Measurements from ENCODE around the gene PPP5C. TPM values are rescaled to one million over a fixed set of nuclear protein-coding genes. Genes with fewer than 3 reads are reported as not detected.
"Not testable (repeated sequence)": the region's sequence is repeated elsewhere in the genome, so short reads cannot be mapped to it uniquely, and the experiment has no call there.

The PPP5C gene
- total RNA-seq, 5 donors from 2014 or later (not counting 1 experiment from before 2014, with no cell fraction given) = 40.3 to 59.7 (median 42.8) TPM

GRCh38 chr19:46317339-46317738 lies 29.5 kb upstream of the PPP5C start:
- ATAC-seq (replicated peaks in 1 of 4) = no peak
- ChIA-PET POLR2A (no interaction called here), CTCF (no interaction called here)
- Mint-ChIP-seq H3K27me3 (no peaks in the 10 kb centered on the region), H3K36me3 (no peaks in the 10 kb centered on the region), H3K4me3 (no peak overlapping the region), H3K4me1 (no peaks in the 10 kb centered on the region), H3K27ac (no peak overlapping the region), H3K9me3 (peaks cover 0 to 2% (median 0%) of the 10 kb centered on the region in 3 donors)
- no peak for DNase-seq
- 44% methylated on average over 2 of the region's 2 CpGs for WGBS (ENCODE audit: insufficient coverage)
- no peak overlapping the region for H3K27ac ChIP-seq (ENCODE audit: low read length)
- peaks cover 0 to 9% of the 10 kb centered on the region in 2 experiments for H3K27me3 ChIP-seq (replicated peaks in 1 of 2; ENCODE audit: control insufficient read depth in 2 of 2, extremely low read depth in 1 of 2, insufficient read depth in 2 of 2, low read length in 1 of 2)
- no peaks in the 10 kb centered on the region for H3K9me3 ChIP-seq
- H3K36me3 ChIP-seq (ENCODE audit: control insufficient read depth in 2 of 2, extremely low read depth in 1 of 2, insufficient read depth in 1 of 2, low read length in 1 of 2) = no peaks in the 10 kb centered on the region
- no peaks in the 10 kb centered on the region for H3K4me1 ChIP-seq (ENCODE audit: control insufficient read depth in 1 of 2, extremely low read depth in 1 of 2, insufficient read depth in 2 of 2, low read length in 2 of 2)
- no peak overlapping the region for H3K4me3 ChIP-seq (ENCODE audit: control insufficient read depth in 1 of 2, extremely low read depth in 1 of 2, low read length in 1 of 2)

- Mint-ChIP-seq H3K36me3 (no peaks in the 10 kb centered on the region), H3K4me3 (no peak overlapping the region), H3K4me1 (no peaks in the 10 kb centered on the region), H3K9me3 (peaks cover 0 to 2% (median 0%) of the 10 kb centered on the region in 3 donors), H3K27me3 (no peaks in the 10 kb centered on the region), H3K27ac (no peak overlapping the region)
- Histone ChIP-seq H3K27me3 (replicated peaks in 1 of 2; ENCODE audit: control insufficient read depth in 2 of 2, extremely low read depth in 1 of 2, insufficient read depth in 2 of 2, low read length in 1 of 2) (peaks cover 0 to 6% of the 10 kb centered on the region in 2 experiments), H3K4me3 (ENCODE audit: control insufficient read depth in 1 of 2, extremely low read depth in 1 of 2, low read length in 1 of 2) (no peak overlapping the region), H3K4me1 (ENCODE audit: control insufficient read depth in 1 of 2, extremely low read depth in 1 of 2, insufficient read depth in 2 of 2, low read length in 2 of 2) (no peaks in the 10 kb centered on the region), H3K36me3 (ENCODE audit: control insufficient read depth in 2 of 2, extremely low read depth in 1 of 2, insufficient read depth in 1 of 2, low read length in 1 of 2) (no peaks in the 10 kb centered on the region), H3K27ac (ENCODE audit: low read length) (no peak overlapping the region), H3K9me3 (no peaks in the 10 kb centered on the region)
- ATAC-seq (replicated peaks in 1 of 4) (no peak), DNase-seq (no peak)
- 88% methylated on average over 5 of the region's 6 CpGs for WGBS (ENCODE audit: insufficient coverage)
- ChIA-PET POLR2A (no interaction called here), CTCF (no interaction called here)
Observed at GRCh38 chr19:46319613-46320012, 27.3 kb upstream of the PPP5C start.

- CTCF ChIA-PET = no interaction called here
Observed at GRCh38 chr19:46320559-46320958, 26.3 kb upstream of the PPP5C start.

GRCh38 chr19:46321653-46322052 lies 25.2 kb upstream of the PPP5C start:
- DNase-seq (no peak), ATAC-seq (replicated peaks in 1 of 4) (no peak)
- H3K27ac ChIP-seq (ENCODE audit: low read length) = no peak overlapping the region
- H3K4me1 ChIP-seq (ENCODE audit: control insufficient read depth in 1 of 2, extremely low read depth in 1 of 2, insufficient read depth in 2 of 2, low read length in 2 of 2) = no peaks in the 10 kb centered on the region
- H3K36me3 ChIP-seq (ENCODE audit: control insufficient read depth in 2 of 2, extremely low read depth in 1 of 2, insufficient read depth in 1 of 2, low read length in 1 of 2) = no peaks in the 10 kb centered on the region
- WGBS (ENCODE audit: insufficient coverage) = 93% methylated on average over 12 of the region's 12 CpGs
- ChIA-PET POLR2A (no interaction called here), CTCF (no interaction called here)
- Mint-ChIP-seq H3K27me3 (peaks cover 0 to 2% of the 10 kb centered on the region in 2 donors), H3K9me3 (peaks cover 6 to 13% (median 7%) of the 10 kb centered on the region in 3 donors), H3K36me3 (peaks cover 12% of the 10 kb centered on the region), H3K27ac (no peak overlapping the region), H3K4me3 (no peak overlapping the region), H3K4me1 (no peaks in the 10 kb centered on the region)
- no peak overlapping the region for H3K4me3 ChIP-seq (ENCODE audit: control insufficient read depth in 1 of 2, extremely low read depth in 1 of 2, low read length in 1 of 2)
- no peaks in the 10 kb centered on the region for H3K9me3 ChIP-seq
- peaks cover 0 to 6% of the 10 kb centered on the region in 2 experiments for H3K27me3 ChIP-seq (replicated peaks in 1 of 2; ENCODE audit: control insufficient read depth in 2 of 2, extremely low read depth in 1 of 2, insufficient read depth in 2 of 2, low read length in 1 of 2)

More at GRCh38 chr19:46320559-46320958, 26.3 kb upstream of the PPP5C start:
- Mint-ChIP-seq H3K27ac (no peak overlapping the region), H3K9me3 (peaks cover 2 to 3% (median 2%) of the 10 kb centered on the region in 3 donors), H3K36me3 (peaks cover 3% of the 10 kb centered on the region), H3K4me3 (no peak overlapping the region), H3K27me3 (peaks cover 0 to 2% of the 10 kb centered on the region in 2 donors), H3K4me1 (no peaks in the 10 kb centered on the region)
- H3K4me3 ChIP-seq (ENCODE audit: control insufficient read depth in 1 of 2, extremely low read depth in 1 of 2, low read length in 1 of 2) = no peak overlapping the region
- no peaks in the 10 kb centered on the region for H3K9me3 ChIP-seq
- H3K36me3 ChIP-seq (ENCODE audit: control insufficient read depth in 2 of 2, extremely low read depth in 1 of 2, insufficient read depth in 1 of 2, low read length in 1 of 2) = no peaks in the 10 kb centered on the region
- ATAC-seq (replicated peaks in 1 of 4) (no peak), DNase-seq (no peak)
- POLR2A ChIA-PET = no interaction called here
- no peaks in the 10 kb centered on the region for H3K4me1 ChIP-seq (ENCODE audit: control insufficient read depth in 1 of 2, extremely low read depth in 1 of 2, insufficient read depth in 2 of 2, low read length in 2 of 2)
- peaks cover 0 to 6% of the 10 kb centered on the region in 2 experiments for H3K27me3 ChIP-seq (replicated peaks in 1 of 2; ENCODE audit: control insufficient read depth in 2 of 2, extremely low read depth in 1 of 2, insufficient read depth in 2 of 2, low read length in 1 of 2)
- WGBS (ENCODE audit: insufficient coverage) = 67% methylated on average over 2 of the region's 5 CpGs
- no peak overlapping the region for H3K27ac ChIP-seq (ENCODE audit: low read length)

GRCh38 chr19:46323227-46323626 lies 23.7 kb upstream of the PPP5C start:
- H3K4me3 Mint-ChIP-seq; DNase-seq; H3K9me3 ChIP-seq; POLR2A ChIA-PET; H3K27ac ChIP-seq (ENCODE audit: low read length); H3K27me3 Mint-ChIP-seq; ATAC-seq (replicated peaks in 1 of 4); H3K36me3 ChIP-seq (ENCODE audit: control insufficient read depth in 2 of 2, extremely low read depth in 1 of 2, insufficient read depth in 1 of 2, low read length in 1 of 2); H3K27ac Mint-ChIP-seq; H3K4me3 ChIP-seq (ENCODE audit: control insufficient read depth in 1 of 2, extremely low read depth in 1 of 2, low read length in 1 of 2); H3K27me3 ChIP-seq (replicated peaks in 1 of 2; ENCODE audit: control insufficient read depth in 2 of 2, extremely low read depth in 1 of 2, insufficient read depth in 2 of 2, low read length in 1 of 2); H3K4me1 Mint-ChIP-seq; H3K4me1 ChIP-seq (ENCODE audit: control insufficient read depth in 1 of 2, extremely low read depth in 1 of 2, insufficient read depth in 2 of 2, low read length in 2 of 2): not testable (repeated sequence)
- Mint-ChIP-seq H3K36me3 (peaks cover 12% of the 10 kb centered on the region), H3K9me3 (peaks cover 6 to 22% (median 15%) of the 10 kb centered on the region in 3 donors)
- CTCF ChIA-PET = interaction anchor here in 1 of 2 donors (0.6 kb wide), 1 partner anchor 844 kb away, joined by 8 read pairs; no protein-coding TSS in a partner anchor
- no CpG with 5 or more reads among the region's 9 CpGs for WGBS (ENCODE audit: insufficient coverage)

- Histone ChIP-seq H3K4me3 (ENCODE audit: control insufficient read depth in 1 of 2, extremely low read depth in 1 of 2, low read length in 1 of 2) (no peak overlapping the region), H3K36me3 (ENCODE audit: control insufficient read depth in 2 of 2, extremely low read depth in 1 of 2, insufficient read depth in 1 of 2, low read length in 1 of 2) (no peaks in the 10 kb centered on the region), H3K4me1 (ENCODE audit: control insufficient read depth in 1 of 2, extremely low read depth in 1 of 2, insufficient read depth in 2 of 2, low read length in 2 of 2) (no peaks in the 10 kb centered on the region), H3K27ac (ENCODE audit: low read length) (no peak overlapping the region), H3K9me3 (no peaks in the 10 kb centered on the region), H3K27me3 (replicated peaks in 1 of 2; ENCODE audit: control insufficient read depth in 2 of 2, extremely low read depth in 1 of 2, insufficient read depth in 2 of 2, low read length in 1 of 2) (peaks cover 0 to 11% of the 10 kb centered on the region in 2 experiments)
- Mint-ChIP-seq H3K4me1 (no peaks in the 10 kb centered on the region), H3K4me3 (no peak overlapping the region), H3K36me3 (peaks cover 12% of the 10 kb centered on the region), H3K27ac (no peak overlapping the region), H3K27me3 (peaks cover 0 to 3% of the 10 kb centered on the region in 2 donors), H3K9me3 (peaks cover 11 to 27% (median 19%) of the 10 kb centered on the region in 3 donors)
- ChIA-PET POLR2A (no interaction called here), CTCF (no interaction called here)
- DNase-seq (no peak), ATAC-seq (replicated peaks in 1 of 4) (no peak)
- WGBS (ENCODE audit: insufficient coverage) = no CpG with 5 or more reads among the region's 3 CpGs
Observed at GRCh38 chr19:46324277-46324676, 22.6 kb upstream of the PPP5C start.

- Mint-ChIP-seq H3K27ac (no peak overlapping the region), H3K4me1 (no peaks in the 10 kb centered on the region), H3K9me3 (peaks cover 19 to 30% (median 19%) of the 10 kb centered on the region in 3 donors), H3K27me3 (peaks cover 7 to 11% of the 10 kb centered on the region in 2 donors), H3K4me3 (no peak overlapping the region), H3K36me3 (peaks cover 12% of the 10 kb centered on the region)
- CTCF ChIA-PET = no interaction called here
- POLR2A ChIA-PET = no interaction called here
- Histone ChIP-seq H3K36me3 (ENCODE audit: control insufficient read depth in 2 of 2, extremely low read depth in 1 of 2, insufficient read depth in 1 of 2, low read length in 1 of 2) (no peaks in the 10 kb centered on the region), H3K4me1 (ENCODE audit: control insufficient read depth in 1 of 2, extremely low read depth in 1 of 2, insufficient read depth in 2 of 2, low read length in 2 of 2) (no peaks in the 10 kb centered on the region), H3K4me3 (ENCODE audit: control insufficient read depth in 1 of 2, extremely low read depth in 1 of 2, low read length in 1 of 2) (no peak overlapping the region), H3K27me3 (replicated peaks in 1 of 2; ENCODE audit: control insufficient read depth in 2 of 2, extremely low read depth in 1 of 2, insufficient read depth in 2 of 2, low read length in 1 of 2) (peaks cover 0 to 7% of the 10 kb centered on the region in 2 experiments), H3K27ac (ENCODE audit: low read length) (no peak overlapping the region), H3K9me3 (no peaks in the 10 kb centered on the region)
- no CpG with 5 or more reads among the region's 4 CpGs for WGBS (ENCODE audit: insufficient coverage)
- no peak for DNase-seq
- ATAC-seq (replicated peaks in 1 of 4) = no peak
Observed at GRCh38 chr19:46326608-46327007, 20.3 kb upstream of the PPP5C start.

Data from T-cell (primary cell).